Measurements from ENCODE around the gene SPEN.

DNA sequence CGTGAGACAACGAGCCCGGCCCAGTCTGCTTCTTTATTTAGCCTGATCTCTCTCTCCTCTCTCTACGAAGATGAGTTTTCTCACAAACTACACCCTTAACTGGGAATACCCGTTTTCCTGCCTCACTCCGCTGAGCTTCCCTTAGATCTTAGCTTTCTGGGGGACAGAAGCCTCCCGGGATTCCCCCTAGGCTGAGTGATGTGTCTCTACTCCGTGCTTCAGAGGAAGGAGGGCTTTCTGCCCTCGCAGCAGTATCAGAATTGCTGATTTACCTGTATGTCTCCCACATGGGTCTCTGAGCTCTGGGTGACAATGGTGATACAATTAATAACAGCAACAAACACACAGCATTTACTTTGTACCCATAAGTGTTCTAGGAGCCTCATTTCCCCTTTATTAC, 127.3 kb downstream of the SPEN start:
- TF ChIP-seq CTCF (conservative IDR thresholded peaks at IDR 0.05 in 1 of 2, IDR thresholded peaks at IDR 0.05 in 1 of 2; ENCODE audit: extremely low read depth in 1 of 2, insufficient read depth in 1 of 2, low read depth in 1 of 2, low read length in 2 of 2) (no peak), EZH2 (IDR thresholded peaks at IDR 0.05; ENCODE audit: borderline replicate concordance, low read length) (no peak)
